Breast epithelium (tissue), 4 donors: ENCODE results near the gene SDHC. TPM values are rescaled to one million over a fixed set of nuclear protein-coding genes. Genes with fewer than 3 reads are reported as not detected.

Source experiments
- DNase-seq, 2 donors: peaks; one replicate each; pipeline ENCODE4 v3.0.0-alpha.2; 2019; ENCODE audit warnings: low spot score in 2 of 2
- H3K27ac ChIP-seq, 2 donors: fragments of 200-600 bp; sonication (generic) in 1 of 2; one replicate each; pipeline ENCODE4 v1.5.1; 2016 to 2019; ENCODE audit warnings: mild to moderate bottlenecking in 1 of 2
- H3K27me3 ChIP-seq, 2 donors: fragments of 200-600 bp; sonication (generic) in 1 of 2; one replicate each; pipeline versions ENCODE4 v1.5.1 to v1.6.0; 2017 to 2019; ENCODE audit warnings: control low read depth in 1 of 2, mild to moderate bottlenecking in 1 of 2
- H3K36me3 ChIP-seq: fragments of 200-600 bp; one replicate; pipeline ENCODE4 v1.5.1; 2019
- H3K4me1 ChIP-seq, 2 donors: fragments of 200-600 bp; sonication (generic); one replicate each; pipeline ENCODE4 v1.5.1; 2016 to 2019; ENCODE audit warnings: control low read depth in 1 of 2
- H3K4me3 ChIP-seq, 3 donors: fragments of 200-600 bp; sonication (generic); 1 replicate in 2 of 3; 2 replicates in 1 of 3; pipeline ENCODE4 v1.5.1; 2016 to 2019; ENCODE audit warnings: mild to moderate bottlenecking in 3 of 3, moderate library complexity in 2 of 3
- H3K9me3 ChIP-seq, 2 donors: fragments of 200-600 bp; sonication (generic) in 1 of 2; one replicate each; pipeline ENCODE4 v1.5.1; 2016 to 2019; ENCODE audit warnings: control low read depth in 1 of 2
- POLR2A ChIP-seq: fragments of 450-650 bp; IDR thresholded peaks from one replicate; pipeline ENCODE4 v1.6.1; 2016; ENCODE audit warnings: antibody characterized with exemption, mild to moderate bottlenecking, moderate library complexity
- POLR2AphosphoS5 ChIP-seq, 3 donors: sonication (generic); formaldehyde crosslinking; IDR thresholded peaks; one replicate each; pipeline ENCODE4 v1.6.1; 2017; ENCODE audit warnings: antibody characterized with exemption in 3 of 3
- intact Hi-C: fragments of 100-400 bp; cut with DNase I; formaldehyde crosslinking; loops from one replicate; pipeline ENCODE4 v1.15.1; 2023; ENCODE audit warnings: low total_unique reads
- total RNA-seq, 3 donors: library from RNA; depleted of rRNA; stranded (reverse); fragments of >200 nt; gene quantifications; one replicate each; pipeline ENCODE4 v1.1.0, GENCODE V29; 2016
- TF ChIP-seq, protein P1 (sequence below), 3 donors: fragments of 450-650 bp; IDR thresholded peaks; one replicate each; pipeline ENCODE4 v1.5.1; 2016 to 2017; ENCODE audit warnings: antibody characterized with exemption in 3 of 3, mild to moderate bottlenecking in 3 of 3, moderate library complexity in 3 of 3

The SDHC gene
- total RNA-seq, 3 donors from 2014 or later, result 18.0 to 42.4 (median 23.9) TPM

DNA sequence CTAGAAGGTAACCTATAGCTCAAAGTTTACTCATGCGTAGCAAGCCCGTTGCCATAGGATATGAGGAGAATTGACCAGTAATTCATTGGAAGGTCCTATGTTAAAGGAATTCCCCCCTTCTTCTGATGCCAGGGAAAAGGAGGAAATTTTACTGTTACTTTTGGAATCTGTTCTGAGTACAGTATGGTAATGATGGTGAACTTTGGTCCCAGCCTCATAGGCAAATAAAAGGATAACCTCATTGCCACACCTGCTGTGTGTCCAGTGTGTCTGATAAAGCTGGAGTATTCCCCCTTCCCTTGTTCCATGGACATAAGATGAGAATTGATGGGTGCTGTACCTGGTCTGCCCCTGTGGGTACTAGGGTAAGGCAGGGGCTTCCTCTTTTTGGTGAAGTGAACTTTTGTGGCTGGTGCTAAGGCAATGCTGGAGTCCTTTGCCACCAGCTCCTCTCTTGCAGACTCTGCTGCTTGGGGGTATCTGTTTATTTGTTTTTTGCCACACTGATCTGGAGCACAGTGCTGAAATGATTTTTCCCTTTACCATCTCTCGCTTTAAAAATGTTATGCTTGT, 26.6 kb upstream of the SDHC start:
- H3K36me3 ChIP-seq, result no peaks in the 10 kb centered on the region
- no peak for DNase-seq
- no peaks in the 10 kb centered on the region for H3K4me1 ChIP-seq
- H3K9me3 ChIP-seq, result no peaks in the 10 kb centered on the region
- intact Hi-C loops, result no loop called here
- no peaks in the 10 kb centered on the region for H3K27me3 ChIP-seq
- TF ChIP-seq POLR2A (no peak), POLR2AphosphoS5 (IDR thresholded peaks at IDR 0.05) (no peak)
- TF ChIP-seq, protein P1, sequence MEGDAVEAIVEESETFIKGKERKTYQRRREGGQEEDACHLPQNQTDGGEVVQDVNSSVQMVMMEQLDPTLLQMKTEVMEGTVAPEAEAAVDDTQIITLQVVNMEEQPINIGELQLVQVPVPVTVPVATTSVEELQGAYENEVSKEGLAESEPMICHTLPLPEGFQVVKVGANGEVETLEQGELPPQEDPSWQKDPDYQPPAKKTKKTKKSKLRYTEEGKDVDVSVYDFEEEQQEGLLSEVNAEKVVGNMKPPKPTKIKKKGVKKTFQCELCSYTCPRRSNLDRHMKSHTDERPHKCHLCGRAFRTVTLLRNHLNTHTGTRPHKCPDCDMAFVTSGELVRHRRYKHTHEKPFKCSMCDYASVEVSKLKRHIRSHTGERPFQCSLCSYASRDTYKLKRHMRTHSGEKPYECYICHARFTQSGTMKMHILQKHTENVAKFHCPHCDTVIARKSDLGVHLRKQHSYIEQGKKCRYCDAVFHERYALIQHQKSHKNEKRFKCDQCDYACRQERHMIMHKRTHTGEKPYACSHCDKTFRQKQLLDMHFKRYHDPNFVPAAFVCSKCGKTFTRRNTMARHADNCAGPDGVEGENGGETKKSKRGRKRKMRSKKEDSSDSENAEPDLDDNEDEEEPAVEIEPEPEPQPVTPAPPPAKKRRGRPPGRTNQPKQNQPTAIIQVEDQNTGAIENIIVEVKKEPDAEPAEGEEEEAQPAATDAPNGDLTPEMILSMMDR (IDR thresholded peaks at IDR 0.05), result no peak
- H3K4me3 ChIP-seq, result no peak overlapping the region
- no peak overlapping the region for H3K27ac ChIP-seq

DNA sequence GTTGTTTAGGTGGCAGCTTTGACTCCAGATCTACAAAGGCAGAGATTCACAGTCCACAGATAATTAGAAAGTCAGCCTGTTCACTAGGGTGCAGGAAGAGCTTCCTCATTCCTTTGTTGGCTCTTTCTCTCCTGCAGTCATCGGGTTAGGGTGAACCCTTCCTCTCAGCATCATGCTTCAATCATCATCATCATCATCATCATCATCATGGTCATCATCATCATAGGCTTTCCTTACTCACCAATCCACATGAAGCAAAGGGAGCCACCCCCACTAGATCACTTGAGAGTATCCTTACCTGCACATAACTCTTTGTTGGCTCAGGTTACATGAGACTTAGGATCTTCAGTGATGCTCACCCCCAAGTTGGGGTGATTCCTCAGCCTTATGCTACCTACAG, 23.4 kb upstream of the SDHC start:
- TF ChIP-seq POLR2A (no peak), POLR2AphosphoS5 (IDR thresholded peaks at IDR 0.05) (no peak)
- TF ChIP-seq, protein P1 (IDR thresholded peaks at IDR 0.05), result no peak
- intact Hi-C loops, result no loop called here
- Histone ChIP-seq H3K4me1 (no peaks in the 10 kb centered on the region), H3K27ac (no peak overlapping the region), H3K27me3 (no peaks in the 10 kb centered on the region), H3K9me3 (no peaks in the 10 kb centered on the region), H3K4me3 (no peak overlapping the region), H3K36me3 (no peaks in the 10 kb centered on the region)
- no peak for DNase-seq

DNA sequence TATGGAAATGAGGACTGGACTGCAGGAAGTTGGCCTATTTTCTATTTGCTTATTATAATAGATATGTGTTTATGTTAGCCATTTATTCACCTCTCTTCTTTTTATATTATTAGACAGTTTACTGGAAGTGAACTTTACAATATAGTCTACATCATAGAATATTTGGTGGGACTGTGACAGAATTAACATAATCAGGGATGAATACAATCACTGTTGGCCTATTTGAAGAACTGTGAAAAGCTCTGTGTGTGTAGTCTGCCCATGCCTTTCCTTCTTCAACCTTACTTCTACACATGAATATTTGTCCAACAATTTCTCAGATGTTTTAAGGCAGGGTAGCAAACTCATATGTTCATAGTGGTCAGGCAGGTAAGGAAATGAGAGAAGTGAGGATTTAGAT, 16.8 kb upstream of the SDHC start:
- TF ChIP-seq, protein P1 (IDR thresholded peaks at IDR 0.05), result no peak
- TF ChIP-seq POLR2AphosphoS5 (IDR thresholded peaks at IDR 0.05), result no peak
- TF ChIP-seq POLR2A, result no peak
- Histone ChIP-seq H3K27me3 (no peaks in the 10 kb centered on the region), H3K4me1 (no peaks in the 10 kb centered on the region), H3K27ac (no peak overlapping the region), H3K4me3 (no peak overlapping the region), H3K9me3 (no peaks in the 10 kb centered on the region), H3K36me3 (no peaks in the 10 kb centered on the region)
- no peak for DNase-seq
- intact Hi-C loops, result no loop called here

DNA sequence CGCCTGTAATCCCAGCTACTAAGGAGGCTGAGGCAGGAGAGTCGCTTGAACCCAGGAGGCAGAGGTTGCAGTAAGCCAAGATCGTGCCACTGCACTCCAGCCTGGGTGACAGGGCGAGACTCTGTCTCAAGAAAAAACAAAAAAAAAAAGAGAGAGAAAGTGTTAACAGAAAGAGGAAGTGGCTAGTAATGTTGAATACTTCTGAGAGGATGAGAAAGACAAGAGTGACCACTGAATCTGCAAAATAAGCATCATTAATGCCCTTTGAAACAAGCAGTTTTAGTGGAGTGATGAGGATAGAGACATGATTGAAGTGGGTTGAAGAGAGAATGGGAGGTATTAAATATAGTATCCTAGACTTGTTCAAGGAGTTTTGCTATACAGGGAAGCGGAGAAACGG, 16.1 kb upstream of the SDHC start:
- TF ChIP-seq, protein P1 (IDR thresholded peaks at IDR 0.05), result no peak
- no peak for TF ChIP-seq POLR2AphosphoS5 (IDR thresholded peaks at IDR 0.05)
- TF ChIP-seq POLR2A, result no peak
- intact Hi-C loops, result no loop called here

DNA sequence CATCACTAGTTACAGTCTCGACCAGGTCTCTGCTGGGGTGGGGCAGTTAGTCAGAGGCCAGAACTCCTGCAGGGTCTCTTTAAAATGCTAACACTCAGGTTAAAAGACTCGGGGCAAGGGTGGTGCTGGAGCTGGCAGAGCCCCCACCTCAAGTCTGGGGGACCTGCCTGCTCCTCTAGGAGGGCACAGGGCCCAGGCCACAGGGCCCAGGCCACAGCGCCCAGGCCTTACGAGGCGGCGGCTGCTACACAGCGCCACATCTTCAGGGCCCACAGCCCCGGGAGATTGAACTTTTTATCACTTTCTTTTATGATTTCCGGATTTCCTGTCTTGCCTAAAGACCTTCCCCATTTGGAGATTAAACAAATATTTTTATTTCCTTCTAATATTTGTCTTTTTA, 14.8 kb upstream of the SDHC start:
- no peaks in the 10 kb centered on the region for H3K4me1 ChIP-seq
- DNase-seq, result no peak
- H3K36me3 ChIP-seq, result no peaks in the 10 kb centered on the region
- H3K9me3 ChIP-seq, result no peaks in the 10 kb centered on the region
- no peaks in the 10 kb centered on the region for H3K27me3 ChIP-seq
- H3K4me3 ChIP-seq, result no peak overlapping the region
- TF ChIP-seq POLR2A, result no peak
- TF ChIP-seq, protein P1 (IDR thresholded peaks at IDR 0.05), result no peak
- H3K27ac ChIP-seq, result no peak overlapping the region
- intact Hi-C loops, result no loop called here

More for the DNA sequence above, 16.1 kb upstream of the SDHC start:
- Histone ChIP-seq H3K4me1 (no peaks in the 10 kb centered on the region), H3K27ac (no peak overlapping the region), H3K36me3 (no peaks in the 10 kb centered on the region), H3K4me3 (no peak overlapping the region), H3K27me3 (no peaks in the 10 kb centered on the region), H3K9me3 (no peaks in the 10 kb centered on the region)
- DNase-seq, result no peak
